HEK293 (cell line): Measurements from ENCODE around the gene OBSL1.

ENCODE experiments used
- CTCF ChIA-PET: fragments of 350-600 bp; formaldehyde crosslinking; extraction: SDS; loops from one replicate; lab custom pipeline; 2021; ENCODE audit warnings: antibody characterized with exemption; lab: Yijun Ruan, JAX
- POLR2A ChIA-PET: fragments of 300-600 bp; formaldehyde crosslinking; extraction: SDS; loops from one replicate; lab custom pipeline; 2020; ENCODE audit warnings: antibody characterized with exemption, inconsistent platforms; lab: Yijun Ruan, JAX
- H3K27ac ChIP-seq: fragments of 200-500 bp; sonication (Bioruptor generic); 2 replicates; pipeline ENCODE4 v1.5.1; 2014; ENCODE audit warnings: low read depth, low read length, control low read depth, inconsistent platforms; ENCODE audit errors: extremely low read depth
- H3K36me3 ChIP-seq, 2 experiments: fragments of 200-500 bp in 1 of 2; sonication (Bioruptor generic) in 1 of 2; 1 replicate in 1 of 2; 2 replicates in 1 of 2; pipeline ENCODE4 v1.5.1; 2014 to 2017; ENCODE audit warnings: inconsistent platforms in 2 of 2, low read length in 2 of 2; ENCODE audit not compliant: control insufficient read depth in 2 of 2, insufficient read depth in 1 of 2
- H3K4me1 ChIP-seq: fragments of 200-500 bp; sonication (Bioruptor generic); 2 replicates; pipeline ENCODE4 v1.5.1; 2014; ENCODE audit warnings: mild to moderate bottlenecking, low read length, inconsistent platforms; ENCODE audit not compliant: control insufficient read depth, insufficient read depth
- H3K4me3 ChIP-seq: 2 replicates; pipeline ENCODE4 v1.5.1; 2011; ENCODE audit warnings: low read depth, mild to moderate bottlenecking, control low read depth, low read length, moderate library complexity
- H3K9me3 ChIP-seq: fragments of 200-500 bp; sonication (Bioruptor generic); 2 replicates; pipeline ENCODE4 v1.5.1; 2014; ENCODE audit warnings: low read depth, low read length, inconsistent platforms; ENCODE audit not compliant: control insufficient read depth, insufficient read depth
- ATF2 ChIP-seq: fragments of 450-650 bp; formaldehyde crosslinking; IDR thresholded peaks from 2 replicates; pipeline ENCODE4 v1.5.1; 2016; ENCODE audit warnings: missing biosample characterization, missing genetic modification characterization, low read depth
- CTCF ChIP-seq: fragments of 450-650 bp; formaldehyde crosslinking; IDR thresholded peaks from 2 replicates; pipeline ENCODE4 v1.5.1; 2016; ENCODE audit warnings: missing biosample characterization, missing genetic modification characterization
- EGR2 ChIP-seq: fragments of 450-650 bp; formaldehyde crosslinking; IDR thresholded peaks from 2 replicates; pipeline ENCODE4 v1.5.1; 2016; ENCODE audit warnings: low read depth, missing biosample characterization, missing genetic modification characterization
- GLIS1 ChIP-seq: fragments of 450-650 bp; formaldehyde crosslinking; IDR thresholded peaks from 2 replicates; pipeline ENCODE4 v1.5.1; 2016; ENCODE audit warnings: missing biosample characterization, missing genetic modification characterization
- GLIS2 ChIP-seq: fragments of 450-650 bp; formaldehyde crosslinking; IDR thresholded peaks from 2 replicates; pipeline ENCODE4 v1.5.1; 2016; ENCODE audit warnings: missing biosample characterization, missing genetic modification characterization
- HOXA7 ChIP-seq: sonication (generic); formaldehyde crosslinking; IDR thresholded peaks from 2 replicates; pipeline ENCODE4 v1.8.1; 2022; ENCODE audit warnings: missing genetic modification reagents, borderline replicate concordance
- KLF1 ChIP-seq: fragments of 450-650 bp; formaldehyde crosslinking; IDR thresholded peaks from 2 replicates; pipeline ENCODE4 v1.5.1; 2016; ENCODE audit warnings: missing biosample characterization, missing genetic modification characterization
- PATZ1 ChIP-seq: fragments of 450-650 bp; formaldehyde crosslinking; IDR thresholded peaks from 2 replicates; pipeline ENCODE4 v1.5.1; 2016; ENCODE audit warnings: missing biosample characterization, missing genetic modification characterization
- SALL2 ChIP-seq: fragments of 450-650 bp; formaldehyde crosslinking; IDR thresholded peaks from 2 replicates; pipeline ENCODE4 v1.5.0; 2017; ENCODE audit warnings: missing biosample characterization, mild to moderate bottlenecking, missing genetic modification characterization, borderline replicate concordance
- SP2 ChIP-seq: fragments of 450-650 bp; formaldehyde crosslinking; IDR thresholded peaks from 2 replicates; pipeline ENCODE4 v1.5.1; 2016; ENCODE audit warnings: missing biosample characterization, missing genetic modification characterization
- SP3 ChIP-seq: fragments of 450-650 bp; formaldehyde crosslinking; IDR thresholded peaks from 2 replicates; pipeline ENCODE4 v1.5.1; 2016; ENCODE audit warnings: missing biosample characterization, missing genetic modification characterization
- ZBTB17 ChIP-seq: fragments of 450-650 bp; formaldehyde crosslinking; IDR thresholded peaks from 2 replicates; pipeline ENCODE4 v1.5.1; 2016; ENCODE audit warnings: missing biosample characterization, missing genetic modification characterization
- ZFHX2 ChIP-seq: fragments of 450-650 bp; formaldehyde crosslinking; conservative IDR thresholded peaks from 2 replicates; pipeline ENCODE4 v1.5.1; 2016; ENCODE audit warnings: missing biosample characterization, missing genetic modification characterization
- ZIC2 ChIP-seq: fragments of 450-650 bp; formaldehyde crosslinking; IDR thresholded peaks from 2 replicates; pipeline ENCODE4 v1.5.1; 2016; ENCODE audit warnings: missing biosample characterization, missing genetic modification characterization
- ZNF112 ChIP-seq: fragments of 450-650 bp; formaldehyde crosslinking; IDR thresholded peaks from 2 replicates; pipeline ENCODE4 v1.5.0; 2017; ENCODE audit warnings: missing biosample characterization, missing genetic modification characterization
- ZNF223 ChIP-seq: fragments of 450-650 bp; formaldehyde crosslinking; IDR thresholded peaks from 2 replicates; pipeline ENCODE4 v1.5.1; 2016; ENCODE audit warnings: missing biosample characterization, missing genetic modification characterization
- ZNF23 ChIP-seq: fragments of 450-650 bp; formaldehyde crosslinking; IDR thresholded peaks from 2 replicates; pipeline ENCODE4 v1.5.1; 2016; ENCODE audit warnings: missing biosample characterization, missing genetic modification characterization, borderline replicate concordance
- ZNF341 ChIP-seq: fragments of 450-650 bp; formaldehyde crosslinking; IDR thresholded peaks from 2 replicates; pipeline ENCODE4; 2016; ENCODE audit warnings: low read depth, missing biosample characterization, missing genetic modification characterization
- ZNF398 ChIP-seq: fragments of 450-650 bp; formaldehyde crosslinking; IDR thresholded peaks from 2 replicates; pipeline ENCODE4 v1.5.1; 2017; ENCODE audit warnings: missing biosample characterization, missing genetic modification characterization
- ZNF423 ChIP-seq: fragments of 450-650 bp; formaldehyde crosslinking; IDR thresholded peaks from 2 replicates; pipeline ENCODE4 v1.5.1; 2016; ENCODE audit warnings: missing biosample characterization, missing genetic modification characterization
- ZNF530 ChIP-seq: fragments of 450-650 bp; formaldehyde crosslinking; IDR thresholded peaks from 2 replicates; pipeline ENCODE4 v1.5.1; 2016; ENCODE audit warnings: low read depth, missing biosample characterization, missing genetic modification characterization
- ZNF654 ChIP-seq: fragments of 450-650 bp; formaldehyde crosslinking; IDR thresholded peaks from 2 replicates; pipeline ENCODE4 v1.5.1; 2016; ENCODE audit warnings: low read depth, missing biosample characterization, missing genetic modification characterization
- ZSCAN23 ChIP-seq: fragments of 450-650 bp; formaldehyde crosslinking; IDR thresholded peaks from 2 replicates; pipeline ENCODE4 v1.5.1; 2016; ENCODE audit warnings: missing biosample characterization, missing genetic modification characterization

OBSL1 gene

GRCh38 chr2:219521066-219521880 is 50.1 kb downstream of the OBSL1 start:
- H3K36me3 ChIP-seq = no peaks in the 10 kb centered on the region
- TF ChIP-seq GLIS2 (tag by site-specific recombination) (peak; percentile 73), ZNF23 (tag by site-specific recombination) (peak; percentile 55; the same call in 1 of the 2 replicates), PATZ1 (tag by site-specific recombination) (peak; percentile 44), ZBTB17 (0 out of 2 replicates have a peak, but pooled peaks have one; percentile 14), ZNF341 (tag by site-specific recombination) (0 out of 2 replicates have a peak, but pooled peaks have one; percentile 10), CTCF (peak; percentile 85), ZIC2 (tag by site-specific recombination) (0 out of 2 replicates have a peak, but pooled peaks have one; percentile 43), SALL2 (tag by site-specific recombination) (no peak), ZNF112 (tag by site-specific recombination) (no peak), ZNF223 (tag by site-specific recombination) (peak; percentile 79; the same call in 1 of the 2 replicates), ZNF398 (tag by site-specific recombination) (0 out of 2 replicates have a peak, but pooled peaks have one; percentile 23), SP2 (tag by site-specific recombination) (peak; percentile 22; the same call in 1 of the 2 replicates), EGR2 (no peak), KLF1 (tag by site-specific recombination) (no peak), ZSCAN23 (tag by site-specific recombination) (no peak), GLIS1 (tag by site-specific recombination) (peak; percentile 47), ZNF530 (tag by site-specific recombination) (no peak), ZFHX2 (tag by site-specific recombination) (0 out of 2 replicates have a peak, but pooled peaks have one; percentile 5), SP3 (tag by site-specific recombination) (peak; percentile 50; the same call in 1 of the 2 replicates), ZNF654 (peak; percentile 32; the same call in 1 of the 2 replicates), HOXA7 (CRISPR knock-in tag) (no peak), ZNF423 (tag by site-specific recombination) (0 out of 2 replicates have a peak, but pooled peaks have one; percentile 23), ATF2 (no peak)
- no peaks in the 10 kb centered on the region for H3K9me3 ChIP-seq
- no peak overlapping the region for H3K27ac ChIP-seq
- H3K4me1 ChIP-seq = peaks cover 7% of the 10 kb centered on the region
- ChIA-PET POLR2A (interaction anchor here (1.1 to 1.8 kb wide), 3 partner anchors 11 to 23 kb away, joined by 3 to 8 read pairs (median 4); partner anchors contain the start of gene GMPPA), CTCF (interaction anchor here (0.6 to 5.9 kb wide), 21 partner anchors 9 to 244 kb away, joined by 3 to 61 read pairs (median 4); partner anchors contain the start of genes DNPEP and GMPPA)
- no peak overlapping the region for H3K4me3 ChIP-seq
